K562 (cell line): ENCODE results near the gene CSNK1A1. TPM values are rescaled to one million over a fixed set of nuclear protein-coding genes. Genes with fewer than 3 reads are reported as not detected.

Source experiments
- ATAC-seq: fragments of 200-7000 bp; cut with Tn5 transposase; 3 replicates; pipeline ENCODE4 v1.9.1; 2020; ENCODE audit warnings: moderate library complexity
- BruUV-seq: library from RNA; stranded (reverse); fragments of 400-500 nt; replicated peaks from 2 replicates; lab custom pipeline; 2021; lab: Mats Ljungman, UMichigan
- CTCF ChIA-PET: fragments of 300-600 bp; formaldehyde crosslinking; extraction: SDS; loops from one replicate; lab custom pipeline; 2021; ENCODE audit warnings: low intra/inter-chr PET ratio; lab: Yijun Ruan, JAX
- POLR2A ChIA-PET: fragments of 300-600, 350-650 bp; sonication (Branson Sonifier 250); formaldehyde crosslinking; extraction: SDS; loops from one replicate; lab custom pipeline; 2021; ENCODE audit warnings: antibody characterized with exemption, inconsistent platforms; lab: Yijun Ruan, JAX
- DNase-seq, 4 experiments: peaks; one replicate each; pipeline versions ENCODE4 v3.0.0 to v3.0.0-alpha.2; 2011 to 2018; ENCODE audit warnings: low spot score in 3 of 4, mixed read lengths in 3 of 4; ENCODE audit errors: extremely low read depth in 1 of 4
- FAIRE-seq: peaks from 2 replicates; lab custom pipeline; 2011; peaks lifted over from hg19 to GRCh38; lab: Jason Lieb, UNC
- H2AFZ ChIP-seq: 2 replicates; pipeline ENCODE4 v1.6.0; 2011; ENCODE audit warnings: low read depth, low read length, control low read depth, inconsistent platforms
- H3K27ac ChIP-seq: fragments of 200-600 bp; 3 replicates; pipeline ENCODE4 v1.8.0; 2011; ENCODE audit warnings: low read depth, mild to moderate bottlenecking, control low read depth, inconsistent platforms, low read length, moderate library complexity, mixed read lengths; ENCODE audit errors: extremely low read depth
- H3K27me3 ChIP-seq, 2 experiments: fragments of 300-600 bp in 1 of 2; 2 replicates in 1 of 2; 3 replicates in 1 of 2; pipeline versions ENCODE4 v1.6.0 to v1.8.0; 2011; ENCODE audit warnings: inconsistent platforms in 2 of 2, low read length in 2 of 2, mild to moderate bottlenecking in 1 of 2, mixed read lengths in 1 of 2, moderate library complexity in 1 of 2; ENCODE audit not compliant: control insufficient read depth in 2 of 2, insufficient read depth in 2 of 2
- H3K36me3 ChIP-seq: fragments of 300-600 bp; 3 replicates; pipeline ENCODE4 v1.8.0; 2011; ENCODE audit warnings: mild to moderate bottlenecking, low read length, inconsistent platforms; ENCODE audit not compliant: control insufficient read depth, insufficient read depth
- H3K4me1 ChIP-seq, 2 experiments: fragments of 200-600 bp in 1 of 2; replicated peaks in 1 of 2; 2 replicates in 1 of 2; 3 replicates in 1 of 2; pipeline versions ENCODE4 v1.5.1 to v1.8.0; 2011; ENCODE audit warnings: inconsistent platforms in 2 of 2, low read length in 2 of 2, mild to moderate bottlenecking in 1 of 2, mixed read lengths in 1 of 2, moderate library complexity in 1 of 2; ENCODE audit not compliant: control insufficient read depth in 2 of 2, insufficient read depth in 2 of 2
- H3K4me2 ChIP-seq: 2 replicates; pipeline ENCODE4 v1.6.1; 2011; ENCODE audit warnings: low read length, control low read depth, inconsistent platforms, mixed read lengths; ENCODE audit not compliant: insufficient read depth
- H3K4me3 ChIP-seq: fragments of 200-600 bp; sonication (generic), shearing (Covaris generic); 2 replicates; pipeline ENCODE4 v1.5.1; 2016; ENCODE audit warnings: control low read depth, inconsistent platforms
- H3K79me2 ChIP-seq: fragments of 200-600 bp; 3 replicates; pipeline ENCODE4 v1.8.0; 2011; ENCODE audit warnings: low read length, inconsistent platforms; ENCODE audit not compliant: control insufficient read depth, insufficient read depth
- H3K9ac ChIP-seq, 2 experiments: 2 replicates each; pipeline versions ENCODE4 v1.6.0 to v1.6.1; 2011; ENCODE audit warnings: low read depth in 2 of 2, low read length in 2 of 2, control low read depth in 1 of 2, inconsistent platforms in 1 of 2, mild to moderate bottlenecking in 1 of 2, mixed read lengths in 1 of 2; ENCODE audit not compliant: insufficient read depth in 1 of 2
- H3K9me1 ChIP-seq: one replicate; pipeline ENCODE4 v1.6.0; 2011; ENCODE audit warnings: inconsistent platforms, mild to moderate bottlenecking, low read length, moderate library complexity; ENCODE audit not compliant: control insufficient read depth, insufficient read depth
- H3K9me3 ChIP-seq: replicated peaks from 2 replicates; pipeline ENCODE4 v1.5.1; 2011; ENCODE audit warnings: low read depth, low read length, inconsistent platforms; ENCODE audit not compliant: control insufficient read depth, insufficient read depth
- H4K20me1 ChIP-seq: replicated peaks from 2 replicates; pipeline ENCODE4 v1.6.1; 2011; ENCODE audit warnings: low read length, inconsistent platforms, mixed read lengths; ENCODE audit not compliant: control insufficient read depth, insufficient read depth
- ATF7 ChIP-seq: fragments of 450-650 bp; IDR thresholded peaks from 2 replicates; pipeline ENCODE4 v1.7.1; 2014; ENCODE audit warnings: mild to moderate bottlenecking, moderate library complexity
- E2F6 ChIP-seq, 2 experiments: IDR thresholded peaks; 2 replicates each; pipeline ENCODE4 v1.6.1; 2011; ENCODE audit warnings: borderline replicate concordance in 1 of 2, control low read depth in 1 of 2, low read depth in 1 of 2, low read length in 1 of 2, mild to moderate bottlenecking in 1 of 2, mixed read lengths in 1 of 2, moderate library complexity in 1 of 2; ENCODE audit not compliant: insufficient read depth in 1 of 2, insufficient read length in 1 of 2, poor library complexity in 1 of 2, severe bottlenecking in 1 of 2; ENCODE audit errors: extremely low read depth in 1 of 2
- HLTF ChIP-seq: fragments of 450-650 bp; IDR thresholded peaks from 2 replicates; pipeline ENCODE4 v1.6.1; 2016
- MTA3 ChIP-seq: fragments of 450-650 bp; formaldehyde crosslinking; IDR thresholded peaks from 2 replicates; pipeline ENCODE4 v1.6.1; 2017; ENCODE audit warnings: mild to moderate bottlenecking, borderline replicate concordance
- PBX2 ChIP-seq, 2 experiments: IDR thresholded peaks in 1 of 2; conservative IDR thresholded peaks in 1 of 2; 2 replicates each; pipeline ENCODE4 v1.6.1; 2016; ENCODE audit warnings: low read depth in 2 of 2, mild to moderate bottlenecking in 1 of 2, missing compliant biosample characterization in 1 of 2, missing genetic modification characterization in 1 of 2, moderate library complexity in 1 of 2
- POLR2AphosphoS2 ChIP-seq: IDR thresholded peaks from 2 replicates; pipeline ENCODE4 v1.6.1; 2012; ENCODE audit warnings: low read length, improper control_type of control experiment
- PRPF4 ChIP-seq: fragments of 200-400 bp; formaldehyde crosslinking; IDR thresholded peaks from one replicate; pipeline ENCODE4 v1.6.1; 2017; ENCODE audit warnings: low read length, low read depth, mild to moderate bottlenecking; ENCODE audit not compliant: insufficient read depth, poor library complexity, severe bottlenecking
- RBM25 ChIP-seq: fragments of 200-400 bp; formaldehyde crosslinking; IDR thresholded peaks from 2 replicates; pipeline ENCODE4 v1.6.1; 2018; ENCODE audit warnings: low read length, low read depth, moderate library complexity; ENCODE audit not compliant: severe bottlenecking
- TBL1XR1 ChIP-seq, 2 experiments: IDR thresholded peaks; 2 replicates each; pipeline ENCODE4 v1.6.1; 2012; ENCODE audit warnings: improper control_type of control experiment in 2 of 2, low read length in 2 of 2, mild to moderate bottlenecking in 1 of 2
- THAP7 ChIP-seq: fragments of 250-450 bp; sonication (Bioruptor Pico); IDR thresholded peaks from 2 replicates; pipeline ENCODE4 v1.5.0; 2021
- ZBTB8A ChIP-seq: fragments of 450-650 bp; IDR thresholded peaks from 2 replicates; pipeline ENCODE4 v1.6.1; 2018; ENCODE audit warnings: mild to moderate bottlenecking, moderate library complexity; ENCODE audit not compliant: partially characterized antibody
- ZNF212 ChIP-seq: fragments of 450-650 bp; formaldehyde crosslinking; IDR thresholded peaks from 2 replicates; pipeline ENCODE4 v1.4.0; 2020; ENCODE audit warnings: mild to moderate bottlenecking
- ZNF398 ChIP-seq: fragments of 250-450 bp; sonication (Bioruptor Pico); IDR thresholded peaks from 2 replicates; pipeline ENCODE4 v1.8.0; 2021; ENCODE audit warnings: moderate library complexity, mild to moderate bottlenecking, inconsistent platforms
- WGBS: fragments of 100-300 bp; shearing (Covaris generic); methylation state at CpG from one replicate; pipeline ENCODE4 v1.1.6; 2016; ENCODE audit warnings: low coverage, mixed read lengths; ENCODE audit not compliant: insufficient coverage; ENCODE audit errors: missing lambda C conversion rate; 5-methylcytosine and 5-hydroxymethylcytosine counted together
- in situ Hi-C: fragments of 300-500 bp; cut with MboI; formaldehyde crosslinking; loops from 4 replicates; pipeline ENCODE4 v1.15.0; 2018; ENCODE audit warnings: inconsistent platforms, mixed read lengths
- intact Hi-C: fragments of 100-400 bp; cut with micrococcal nuclease; formaldehyde crosslinking; loops from 2 replicates; pipeline ENCODE4 v1.14.2; 2022
- polyA plus RNA-seq, 8 experiments: library from polyadenylated mRNA; depleted of rRNA in 4 of 8; stranded (reverse) in 5 of 8; unstranded in 3 of 8; fragments of >200 nt; fragmentation: Nextera tagmentation in 2 of 8; fragmentation: Illumina TruSeq in 1 of 8; extraction: Ambion mirVana in 2 of 8; extraction: Trizol in 1 of 8; gene quantifications; 2 replicates each; pipeline versions ENCODE4 v1.2.1 to v1.2.3, GENCODE V29; 2011 to 2014; ENCODE audit warnings: inconsistent platforms in 1 of 8, missing spikeins in 1 of 8
- total RNA-seq, 7 experiments: library from RNA; depleted of rRNA in 6 of 7; stranded (reverse); fragments of >200 nt in 6 of 7; fragmentation: Illumina TruSeq in 2 of 7; extraction: Trizol in 2 of 7; gene quantifications; 2 replicates each; pipeline versions ENCODE4 v1.2.1 to v1.2.3, GENCODE V29; 2011 to 2021; ENCODE audit warnings: low replicate concordance in 1 of 7

CSNK1A1 gene
- total and polyA plus RNA-seq, 9 of the 15 experiments (the other 6 are each of a cell fraction or from before 2014, with no cell fraction given) = 49.1 to 196 (median 154) TPM

- TF ChIP-seq E2F6 (IDR thresholded peaks at IDR 0.05; ENCODE audit: borderline replicate concordance in 1 of 2, extremely low read depth in 1 of 2, insufficient read depth in 1 of 2, insufficient read length in 1 of 2, low read depth in 1 of 2, low read length in 1 of 2, poor library complexity in 1 of 2, severe bottlenecking in 1 of 2) (no peak), HLTF (no peak)
- TF ChIP-seq, all 486 proteins: peak for 0
Measured at GRCh38 chr5:149496917-149497316, 54.3 kb downstream of the CSNK1A1 start (continued).

GRCh38 chr5:149496166-149496565 is 55.1 kb downstream of the CSNK1A1 start:
- Histone ChIP-seq H3K9ac (no peak overlapping the region), H3K9me1 (no peaks in the 10 kb centered on the region), H3K27me3 (no peaks in the 10 kb centered on the region), H3K9me3 (no peaks in the 10 kb centered on the region), H3K4me2 (no peak overlapping the region), H2AFZ (no peak overlapping the region), H3K4me3 (no peak overlapping the region), H3K4me1 (no peaks in the 10 kb centered on the region), H3K36me3 (peaks cover 69% of the 10 kb centered on the region), H3K79me2 (no peaks in the 10 kb centered on the region), H3K27ac (no peak overlapping the region), H4K20me1 (no peaks in the 10 kb centered on the region)
- ChIA-PET POLR2A (no interaction called here), CTCF (no interaction called here)
- FAIRE-seq = no peak
- 85% methylated on average over 1 of the region's 1 CpG for WGBS
- in situ Hi-C loops (no loop called here), intact Hi-C loops (no loop called here)
- ATAC-seq = no peak
- BruUV-seq = TSS peak; percentile 11
- DNase-seq = no peak
- TF ChIP-seq ZNF398 (CRISPR knock-in tag) = no peak
- no peak for TF ChIP-seq PRPF4
- TF ChIP-seq ZNF212 (CRISPR knock-in tag) = no peak
- TF ChIP-seq ZBTB8A = no peak
- TF ChIP-seq RBM25 = no peak
- TF ChIP-seq ATF7 = no peak
- no peak for TF ChIP-seq MTA3
- no peak for TF ChIP-seq POLR2AphosphoS2
- TF ChIP-seq THAP7 (CRISPR knock-in tag) = no peak
- TF ChIP-seq PBX2 (CRISPR knock-in tag; IDR thresholded peaks at IDR 0.05; ENCODE audit: low read depth) = no peak
- no peak for TF ChIP-seq PBX2 (tag; conservative IDR thresholded peaks at IDR 0.05; ENCODE audit: low read depth)
- TF ChIP-seq TBL1XR1 (IDR thresholded peaks at IDR 0.05; ENCODE audit: low read length in 2 of 2) = no peak
